SH-SY5Y (cell line): ENCODE results near the gene HEXD.

Source experiments
- GATA2 ChIP-seq: IDR thresholded peaks from 2 replicates; pipeline ENCODE4 v1.6.1; 2011; ENCODE audit warnings: mild to moderate bottlenecking, low read depth, low read length
- GATA3 ChIP-seq: IDR thresholded peaks from 2 replicates; pipeline ENCODE4 v1.6.1; 2011; ENCODE audit warnings: low read depth, mild to moderate bottlenecking, low read length, moderate library complexity

DNA sequence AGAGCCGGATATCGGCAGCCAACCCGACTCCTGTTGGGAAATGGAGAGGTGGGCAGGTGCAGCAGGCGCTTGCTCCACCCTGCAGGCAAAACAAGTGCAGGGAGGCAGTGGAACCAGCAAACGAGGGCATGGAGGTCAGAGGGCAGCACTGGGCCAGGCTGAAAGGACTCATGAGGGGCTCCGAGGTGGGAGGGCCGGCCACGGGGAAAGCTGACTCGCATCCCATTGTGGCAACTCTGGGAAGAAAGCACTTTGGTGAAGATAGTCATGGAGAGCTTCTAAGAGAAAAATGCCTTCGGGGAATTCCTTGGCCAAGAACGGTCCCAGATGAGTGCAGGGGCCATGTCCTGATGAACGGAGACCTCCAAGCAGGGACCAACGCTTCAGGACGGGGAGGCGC is 28.0 kb downstream of the HEXD start:
- TF ChIP-seq GATA3 (no peak), GATA2 (no peak)
